ENCODE data around the gene HMGN4.
A peak's percentile ranks its signal among the peaks of the same experiment; 100 is the strongest.
"Not testable (repeated sequence)": the region's sequence is repeated elsewhere in the genome, so short reads cannot be mapped to it uniquely, and the experiment has no call there.

Gene HMGN4

GRCh38 chr6:26537846-26538571, at the start of gene HMGN4:
TSS of gene HMGN4 (plus strand) at chr6:26538366. CDS start at chr6:26545207, 6,841 bp downstream.
- DNase-seq, result peak; percentile 52

DNA sequence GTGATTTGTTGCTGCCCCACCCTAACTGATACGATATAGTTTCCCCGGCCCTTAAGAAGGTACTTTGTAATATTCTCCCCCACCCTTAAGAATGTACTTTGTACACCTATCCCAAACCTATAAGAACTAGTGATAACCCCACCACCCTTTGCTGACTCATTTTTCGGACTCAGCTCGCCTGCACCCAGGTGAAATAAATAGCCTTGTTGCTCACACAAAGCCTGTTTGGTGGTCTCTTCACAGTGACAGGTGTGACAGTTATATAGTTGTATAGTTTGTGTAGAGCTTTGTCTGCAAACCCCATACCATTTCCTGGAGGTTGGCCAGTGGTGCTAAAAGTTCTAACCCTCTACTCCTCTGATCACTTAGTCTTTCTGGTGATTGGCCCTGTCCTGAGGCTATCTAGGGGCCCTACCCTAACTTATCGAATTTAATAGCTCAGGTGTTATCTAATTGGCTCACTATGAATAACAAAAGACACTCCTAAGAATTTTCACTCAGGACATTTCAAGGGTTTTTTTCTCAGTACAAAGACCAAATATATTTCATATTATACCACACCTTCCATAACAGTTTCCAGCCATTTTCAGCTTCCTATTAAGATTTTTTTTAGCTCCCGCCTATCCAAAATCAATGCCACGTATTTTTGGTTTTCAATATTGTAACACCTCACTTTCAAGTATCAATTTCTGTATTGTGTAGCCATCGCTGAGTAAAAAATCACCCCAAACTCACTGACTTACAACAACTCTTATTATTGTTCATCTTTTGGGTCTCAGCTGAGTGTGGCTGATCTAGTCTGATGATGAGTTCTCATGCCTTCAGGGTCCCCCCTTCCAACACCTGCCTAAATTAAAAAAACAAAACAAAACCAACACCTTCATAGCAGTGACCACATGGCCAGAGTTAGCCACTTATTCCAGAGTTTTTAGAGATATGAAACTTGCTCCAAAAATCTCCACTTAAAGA, 47.9 kb upstream of the HMGN4 start:
- DNase-seq, result no peak

DNA sequence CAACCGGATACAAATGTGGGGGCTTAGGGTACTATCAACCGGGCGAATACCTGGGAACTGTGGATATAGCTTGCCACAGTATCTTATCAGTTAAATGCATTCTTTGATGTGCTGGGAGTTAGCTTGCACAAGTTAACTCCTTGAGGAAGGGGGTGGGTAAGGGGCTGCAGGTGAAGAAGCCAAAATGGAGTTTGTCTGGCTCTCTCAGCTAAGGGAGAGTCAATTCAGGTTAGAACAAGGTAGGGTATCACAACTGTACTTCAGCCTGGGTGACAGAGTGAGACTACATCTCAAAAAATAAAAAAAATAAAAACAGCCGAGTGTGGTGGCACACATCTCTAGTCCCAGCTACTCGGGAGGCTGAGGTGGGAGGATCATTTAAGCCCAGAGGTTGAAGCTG, 46.6 kb upstream of the HMGN4 start:
- no peak for DNase-seq

- no peak for DNase-seq
These were observed 44.9 kb upstream of the HMGN4 start for GRCh38 chr6:26493258-26493657.

- no peak for DNase-seq
These were observed 44.0 kb upstream of the HMGN4 start for GRCh38 chr6:26494117-26494516.

- no peak for DNase-seq
These were observed 42.9 kb upstream of the HMGN4 start for GRCh38 chr6:26495281-26495680.

GRCh38 chr6:26497610-26498009, 40.6 kb upstream of the HMGN4 start:
- no peak for DNase-seq

DNA sequence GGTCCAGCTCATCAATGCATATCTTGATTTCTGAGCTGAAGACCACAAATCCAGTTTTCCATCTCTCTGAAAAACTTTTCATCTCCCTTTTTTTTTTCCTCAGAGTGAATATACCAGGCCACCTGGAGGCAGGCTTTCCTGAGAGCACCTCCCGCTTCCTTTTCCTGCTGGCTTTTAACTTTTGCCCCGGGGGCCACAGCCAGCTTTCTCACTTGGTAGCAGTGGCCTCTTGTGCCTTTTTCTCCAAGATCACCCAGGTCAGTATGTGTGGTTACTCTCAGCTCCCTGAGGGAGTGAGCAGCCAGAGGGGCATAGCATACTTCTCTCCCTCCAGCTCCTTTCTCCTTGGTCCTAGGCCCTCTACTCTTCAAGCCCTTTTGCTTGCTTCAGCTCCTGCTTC, 38.1 kb upstream of the HMGN4 start, which contains the start of gene BTN1A1:
Gene BTN1A1, plus strand, starts transcription at position 202 of the 400 bp plus-strand sequence. CDS start 984 bp downstream, outside the sequence.
- DNase-seq, result no peak

DNA sequence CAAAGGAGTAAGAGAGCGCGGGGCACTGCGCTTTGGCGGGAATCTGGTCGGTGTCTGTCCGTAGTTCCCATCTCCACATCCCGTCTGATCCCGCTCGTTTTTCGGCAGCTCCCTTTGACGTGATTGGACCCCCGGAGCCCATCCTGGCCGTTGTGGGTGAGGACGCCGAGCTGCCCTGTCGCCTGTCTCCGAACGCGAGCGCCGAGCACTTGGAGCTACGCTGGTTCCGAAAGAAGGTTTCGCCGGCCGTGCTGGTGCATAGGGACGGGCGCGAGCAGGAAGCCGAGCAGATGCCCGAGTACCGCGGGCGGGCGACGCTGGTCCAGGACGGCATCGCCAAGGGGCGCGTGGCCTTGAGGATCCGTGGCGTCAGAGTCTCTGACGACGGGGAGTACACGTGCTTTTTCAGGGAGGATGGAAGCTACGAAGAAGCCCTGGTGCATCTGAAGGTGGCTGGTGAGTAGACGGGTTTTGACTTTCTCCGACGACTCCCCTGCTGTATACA, 36.6 kb upstream of the HMGN4 start:
- DNase-seq, result no peak

DNA sequence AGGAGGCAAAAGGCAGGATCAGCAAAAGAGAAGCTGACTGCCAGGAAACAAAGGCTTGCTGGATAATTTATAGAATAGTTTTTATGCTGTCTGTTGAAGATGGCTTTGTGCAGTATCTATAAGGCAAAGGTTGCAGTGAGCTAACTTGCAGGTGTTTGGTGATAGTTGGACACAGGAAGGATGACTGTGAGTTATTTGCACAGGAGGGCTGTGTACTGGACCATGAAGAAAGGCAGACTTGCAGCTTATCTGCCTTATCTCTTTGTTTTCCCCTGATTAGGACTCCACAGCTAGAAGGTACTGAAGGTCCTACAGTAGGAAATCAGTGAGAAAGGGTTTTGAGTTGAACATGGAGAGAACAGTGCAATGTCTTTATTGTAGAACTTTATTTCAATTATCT, 36.0 kb upstream of the HMGN4 start:
- no peak for DNase-seq

DNA sequence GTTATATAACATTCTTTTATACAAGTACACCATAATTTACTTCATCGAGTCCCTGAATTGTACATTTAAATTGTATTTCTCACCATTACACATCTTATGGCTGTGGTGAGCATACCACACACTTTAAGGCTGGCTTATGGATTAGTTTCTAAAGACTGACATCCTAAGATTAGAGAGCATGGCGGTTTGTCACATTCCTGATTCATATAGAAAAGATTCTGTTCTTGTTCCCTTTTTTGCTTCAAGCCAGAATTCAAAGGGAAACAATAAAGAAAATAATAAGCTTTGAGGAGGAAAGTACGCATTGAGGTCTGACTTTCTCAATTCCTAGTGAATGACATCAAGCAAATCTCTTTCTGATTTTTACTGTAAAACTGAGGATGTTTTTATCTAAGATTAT, 35.5 kb upstream of the HMGN4 start:
- DNase-seq, result no peak

GRCh38 chr6:26507658-26508057, 30.5 kb upstream of the HMGN4 start:
- no peak for DNase-seq

GRCh38 chr6:26511033-26511432, 27.1 kb upstream of the HMGN4 start:
- DNase-seq, result not testable (repeated sequence)

DNA sequence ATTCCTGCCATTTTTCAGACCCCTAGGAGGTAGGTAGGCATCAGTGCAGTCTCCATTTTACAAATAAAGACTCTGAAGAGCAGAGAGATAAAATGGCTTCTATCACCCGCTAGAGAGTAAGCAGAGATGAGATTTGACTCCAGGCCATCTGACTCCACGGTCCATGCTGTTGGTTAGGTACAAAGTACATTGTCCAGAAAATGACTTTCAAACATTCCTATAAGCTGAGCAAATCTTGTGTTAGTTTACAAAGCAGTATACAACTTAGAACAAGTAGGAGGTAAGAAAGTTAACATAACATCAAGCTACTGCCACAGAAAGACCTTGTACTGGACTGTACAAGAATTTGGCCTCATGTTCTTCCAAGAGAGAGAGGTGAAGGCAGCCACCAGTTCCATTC, 23.2 kb upstream of the HMGN4 start:
- no peak for DNase-seq

GRCh38 chr6:26516481-26517427, 21.4 kb upstream of the HMGN4 start:
- no peak for DNase-seq

GRCh38 chr6:26519359-26519758, 18.8 kb upstream of the HMGN4 start:
- no peak for DNase-seq

DNA sequence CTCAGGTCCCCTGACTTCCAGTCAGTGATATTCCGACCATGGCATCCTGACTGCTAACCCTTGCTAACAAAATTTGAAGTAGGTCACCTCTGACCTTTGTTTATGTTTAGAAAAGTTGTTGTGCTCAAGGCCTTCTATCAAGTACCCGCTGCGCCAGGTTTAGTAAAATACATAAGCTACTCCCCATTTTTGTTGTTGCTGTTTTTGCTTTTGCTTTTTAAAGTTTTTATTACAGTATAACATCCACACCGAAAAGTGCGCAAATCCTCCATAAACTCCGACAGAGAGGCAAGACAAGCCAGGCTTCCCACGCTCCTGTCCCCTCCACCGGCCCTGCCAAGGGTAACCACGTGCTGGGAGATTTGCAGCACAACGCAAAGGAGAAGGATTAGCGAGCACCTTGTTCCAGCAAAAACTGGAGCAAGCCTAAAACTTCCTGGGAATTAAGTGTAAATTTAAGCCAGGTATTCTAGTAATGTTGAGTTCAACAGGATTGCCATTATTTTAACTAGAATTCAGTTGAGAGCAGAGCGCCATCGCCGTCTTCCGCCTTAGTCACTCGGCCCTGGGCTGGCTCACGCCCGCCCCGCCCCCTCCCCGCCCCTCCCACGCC, 17.8 kb upstream of the HMGN4 start:
- no peak for DNase-seq

DNA sequence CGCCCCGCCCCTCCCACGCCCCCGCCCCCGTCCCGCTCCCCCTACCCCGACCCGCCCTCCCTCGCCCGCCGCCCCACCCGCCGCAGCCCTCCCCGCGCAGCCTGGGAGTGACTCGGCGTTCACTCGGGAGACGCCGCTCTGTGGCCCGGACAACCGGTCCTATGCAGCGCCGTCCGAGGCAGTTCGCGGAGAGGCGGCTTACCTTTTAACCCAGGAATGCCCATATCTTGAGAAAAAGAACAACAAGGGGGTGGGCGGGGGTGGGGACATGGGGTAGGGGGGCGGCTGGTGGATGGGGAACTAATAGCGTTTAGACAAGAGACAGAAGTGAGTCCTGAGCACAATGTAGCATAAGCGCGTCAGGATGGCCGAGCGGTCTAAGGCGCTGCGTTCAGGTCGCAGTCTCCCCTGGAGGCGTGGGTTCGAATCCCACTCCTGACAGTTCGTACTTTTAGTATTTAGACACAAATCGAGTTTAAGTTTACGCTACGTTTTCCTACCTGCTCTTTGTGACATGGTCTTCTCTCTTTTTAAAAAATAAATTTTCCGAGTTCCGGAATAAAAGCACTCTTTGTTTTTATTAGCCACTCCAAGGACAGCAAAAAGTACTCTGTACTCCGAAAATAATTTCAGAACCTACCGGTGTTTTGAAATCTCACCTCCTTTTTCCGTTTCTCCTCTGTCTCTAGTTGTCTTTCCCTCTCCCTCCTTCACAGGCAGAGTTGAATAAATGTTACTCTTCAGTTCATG, 17.1 kb upstream of the HMGN4 start:
- DNase-seq, result peak; percentile 27

- no peak for DNase-seq
These were observed 16.4 kb upstream of the HMGN4 start for GRCh38 chr6:26521600-26522391.

DNA sequence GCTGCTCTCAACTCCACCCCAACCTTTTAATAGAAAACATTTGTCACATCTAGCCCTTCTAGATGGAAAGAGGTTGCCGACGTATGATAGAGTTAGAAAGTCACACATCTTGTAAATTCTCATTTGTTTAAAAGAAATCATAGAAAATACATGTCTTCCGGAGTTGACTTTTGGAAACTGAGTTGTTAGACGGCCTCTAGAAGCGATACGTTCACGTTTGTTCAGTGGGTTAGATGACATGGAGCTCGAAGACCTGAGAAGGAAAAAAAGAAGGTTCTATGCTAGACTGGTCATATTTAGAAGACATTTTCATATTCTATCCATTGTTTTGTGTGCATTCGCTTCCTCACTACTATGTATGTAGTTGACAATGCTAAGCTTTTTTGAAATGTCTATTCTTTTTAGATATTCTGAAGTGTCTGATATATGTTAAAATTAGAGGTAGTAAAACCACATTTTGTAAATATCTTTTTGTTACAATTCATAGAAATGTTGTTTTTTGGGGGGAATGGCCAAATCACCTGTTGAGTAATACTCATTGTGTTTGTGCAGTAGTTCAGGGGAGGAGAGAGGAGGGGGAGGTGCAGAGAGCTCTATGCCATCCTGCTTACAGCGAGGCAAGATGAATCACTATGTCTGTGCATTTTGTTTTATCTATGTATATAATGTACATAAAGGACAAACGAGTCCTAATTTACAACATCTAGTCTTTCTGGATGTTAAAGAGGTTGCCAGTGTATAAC, 15.5 kb upstream of the HMGN4 start:
- DNase-seq, result not testable (repeated sequence)
